ENCODE data around the gene KLF16.

KLF16 gene

DNA sequence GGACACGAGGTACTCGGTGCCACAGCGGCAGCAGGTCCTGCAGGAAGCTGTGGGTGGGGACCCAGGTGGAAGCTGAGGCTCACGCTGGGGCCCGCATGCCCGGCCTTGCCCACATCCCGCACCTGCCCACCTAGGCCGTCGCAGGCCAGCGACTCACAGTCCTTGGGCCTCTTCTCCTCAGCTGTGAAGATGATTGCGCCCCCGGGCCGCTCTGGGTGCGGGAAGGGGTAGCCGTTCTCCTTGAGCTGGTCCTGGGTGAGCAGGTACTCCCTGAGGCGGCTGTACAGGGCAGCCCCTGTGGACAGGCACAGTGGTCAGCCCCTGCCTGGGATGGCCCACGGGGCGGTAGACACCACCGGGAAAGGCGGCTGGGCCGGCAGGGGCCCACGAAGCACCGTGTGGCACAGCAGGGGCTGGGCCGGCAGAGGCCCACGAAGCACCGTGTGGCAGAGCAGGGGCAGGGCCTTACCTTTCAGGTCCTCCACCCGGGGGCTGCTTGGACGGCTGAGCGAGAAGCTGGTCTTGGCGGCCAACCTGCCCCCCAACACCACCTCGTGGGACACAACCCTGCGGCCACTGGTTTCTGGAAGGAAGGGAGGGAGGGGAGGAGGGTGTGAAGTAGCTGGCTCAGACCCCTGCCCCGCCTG is 44.7 kb downstream of the KLF16 start:
- DNase-seq = no peak

DNA sequence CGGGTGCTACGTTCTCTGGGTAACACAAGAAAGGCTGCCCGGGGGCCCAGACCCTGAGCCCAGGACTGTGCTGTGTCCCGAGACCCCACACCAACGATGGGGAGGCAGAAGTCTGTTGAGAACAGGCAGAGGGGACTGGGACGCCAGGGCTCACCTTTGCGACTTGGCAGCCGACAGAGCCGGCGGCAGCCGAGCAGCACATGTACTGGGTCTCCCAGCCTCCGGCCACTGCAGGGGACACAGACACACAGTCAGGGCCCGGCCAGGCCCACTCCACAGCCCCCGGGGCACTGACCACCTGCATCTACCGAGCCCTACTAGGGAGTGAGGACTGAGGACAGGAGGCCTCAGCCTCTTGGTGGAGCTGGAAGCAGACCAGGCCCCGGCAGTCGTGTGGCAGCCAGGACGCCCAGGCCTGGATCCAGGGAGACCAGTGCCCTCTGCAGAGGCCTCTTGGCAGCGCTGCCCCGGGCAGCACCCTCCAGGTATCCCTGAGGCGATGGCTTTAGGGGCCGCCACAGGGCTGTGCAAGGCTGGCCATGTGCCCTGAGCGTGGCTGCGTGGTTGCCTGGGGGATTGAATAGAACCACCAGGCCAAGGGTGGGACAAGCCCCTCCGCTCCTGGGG is 45.7 kb downstream of the KLF16 start:
- DNase-seq = no peak

DNA sequence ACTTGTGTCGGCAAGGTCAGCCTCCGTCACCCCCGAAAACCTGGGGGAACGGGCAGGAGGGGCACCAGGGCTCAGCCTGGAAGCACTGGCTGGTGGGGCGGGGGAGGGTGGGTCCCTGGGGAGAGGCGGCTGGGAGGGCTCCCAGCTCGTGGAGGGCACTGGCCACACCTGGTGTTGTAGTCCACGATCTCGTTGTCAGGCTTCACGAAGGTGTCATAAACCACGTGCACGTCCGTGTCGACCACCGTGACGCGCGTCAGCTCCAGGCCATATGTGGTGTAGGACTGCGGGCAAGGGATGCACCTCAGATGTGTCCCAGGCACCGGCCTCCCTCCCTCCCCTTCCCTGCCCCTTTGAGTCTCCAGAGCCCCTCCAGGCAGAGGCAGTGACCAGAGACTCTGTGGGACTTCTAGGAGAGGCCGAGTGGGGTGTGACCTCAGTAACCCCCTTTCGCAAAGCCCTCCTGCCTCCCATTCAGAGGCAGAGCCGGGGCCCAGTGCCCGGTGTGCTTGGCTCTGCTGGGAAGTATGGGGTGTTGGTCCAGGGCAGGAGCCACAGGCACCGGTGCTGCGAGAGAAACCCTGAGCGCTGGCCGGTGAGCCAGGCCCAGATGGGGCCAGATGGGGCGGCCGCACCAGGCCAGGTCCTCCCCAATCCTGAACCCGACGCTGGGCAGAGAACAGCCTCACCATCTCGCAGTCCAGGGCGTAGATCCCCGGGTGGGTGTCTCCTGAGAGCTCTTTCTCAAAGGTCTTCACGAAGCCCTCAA is 46.7 kb downstream of the KLF16 start:
- no peak for DNase-seq

DNA sequence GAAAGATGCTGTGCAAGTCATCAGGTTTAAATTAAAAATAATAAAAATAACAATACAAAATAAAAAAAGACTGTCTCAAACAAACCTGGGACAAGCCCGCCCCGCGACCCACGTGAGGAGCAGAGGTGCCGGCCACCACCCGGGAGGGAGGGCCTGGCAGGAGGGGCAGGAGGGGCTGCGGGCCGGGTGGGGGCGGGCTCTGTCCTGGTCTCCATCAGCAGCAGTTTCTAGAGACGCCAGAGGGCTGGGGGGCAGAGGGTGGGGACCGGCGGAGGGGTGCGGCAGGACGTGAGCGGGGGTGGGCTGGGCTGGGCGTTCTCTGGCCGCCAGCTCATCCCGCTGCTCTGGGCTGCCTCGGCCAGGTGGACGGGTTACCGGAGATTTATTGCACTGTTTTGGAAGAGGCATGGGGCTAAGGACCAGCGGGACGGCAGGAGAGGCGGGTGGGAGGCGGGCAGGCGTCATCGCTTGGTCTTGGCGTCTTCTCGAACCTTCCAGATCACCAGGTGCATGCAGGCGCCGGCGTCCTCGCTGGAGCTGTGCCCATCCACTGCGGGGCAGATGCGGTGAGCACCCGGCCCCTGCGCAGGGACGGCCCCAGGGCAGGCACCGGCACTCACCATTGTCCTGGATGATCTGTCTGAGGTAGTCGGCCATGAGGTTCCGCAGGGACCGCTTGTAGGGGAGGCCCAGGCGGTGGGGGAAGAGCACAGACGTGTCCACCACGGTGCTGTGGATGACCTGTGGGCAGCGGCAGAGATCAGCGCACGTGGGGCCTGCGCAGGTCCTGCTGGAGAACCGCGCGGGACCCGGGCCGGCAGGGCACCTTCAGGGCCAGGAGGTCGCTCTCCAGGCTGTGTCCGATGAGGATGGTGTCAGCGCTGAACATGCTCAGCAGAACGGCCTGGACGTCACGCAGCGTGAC is 47.5 kb downstream of the KLF16 start:
- no peak for DNase-seq

DNA sequence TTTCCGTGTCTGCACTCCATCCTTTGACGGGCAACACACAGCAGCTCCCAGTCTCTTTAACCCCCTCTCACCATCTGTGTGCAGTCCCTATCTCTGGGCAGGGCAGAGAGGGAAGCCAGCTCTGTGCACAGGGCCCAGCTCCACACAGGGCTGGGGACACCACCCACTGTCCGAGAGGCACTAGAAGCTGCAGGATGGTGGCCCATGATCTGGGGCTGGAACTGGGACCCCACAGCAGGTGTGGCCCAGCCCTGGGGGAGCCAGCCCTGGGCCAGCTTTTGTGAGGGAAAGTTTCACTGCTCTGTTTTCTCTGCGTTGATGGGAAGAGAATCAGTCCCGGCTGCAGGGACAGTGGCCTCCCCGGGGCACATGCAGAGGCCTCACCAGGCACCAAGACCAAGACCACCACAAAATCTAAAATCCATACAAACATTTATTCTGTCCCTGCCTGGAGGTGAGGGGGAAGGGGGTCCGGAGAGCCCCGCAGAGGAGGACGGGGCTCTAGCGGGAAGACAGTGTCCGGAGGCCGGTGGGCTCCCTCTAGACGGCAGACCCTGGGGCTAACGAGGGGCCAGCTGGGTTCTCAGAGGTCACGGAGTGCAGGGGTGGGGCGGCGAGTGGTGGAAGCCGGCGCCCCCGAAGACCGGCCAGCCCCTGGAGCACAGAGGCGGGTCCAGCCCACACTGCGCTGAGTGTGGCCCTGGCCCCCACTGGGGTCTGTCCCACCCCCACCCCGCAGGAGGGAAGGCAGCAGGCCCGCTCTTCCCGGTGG is 48.4 kb downstream of the KLF16 start:
- no peak for DNase-seq

DNA sequence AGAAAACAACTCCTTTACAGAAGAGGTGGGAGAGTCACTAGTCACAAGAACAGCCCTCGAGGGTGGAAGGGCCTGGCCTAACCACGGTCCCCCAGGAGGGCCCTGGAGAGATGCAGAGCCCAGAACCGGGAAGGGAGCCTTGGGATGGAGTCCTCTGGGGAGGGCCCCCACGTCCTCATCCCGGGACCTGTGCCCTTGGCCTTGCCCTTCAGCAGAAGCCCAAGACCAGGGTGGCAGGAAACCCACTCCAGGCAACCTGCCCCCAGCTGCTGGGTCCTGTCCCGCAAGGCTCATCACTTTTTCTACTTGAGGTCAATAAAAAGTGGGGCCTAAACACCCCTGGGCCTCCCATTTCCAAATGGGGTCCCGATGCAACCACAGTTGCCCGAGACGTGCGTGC is 49.0 kb downstream of the KLF16 start:
- DNase-seq = no peak

DNA sequence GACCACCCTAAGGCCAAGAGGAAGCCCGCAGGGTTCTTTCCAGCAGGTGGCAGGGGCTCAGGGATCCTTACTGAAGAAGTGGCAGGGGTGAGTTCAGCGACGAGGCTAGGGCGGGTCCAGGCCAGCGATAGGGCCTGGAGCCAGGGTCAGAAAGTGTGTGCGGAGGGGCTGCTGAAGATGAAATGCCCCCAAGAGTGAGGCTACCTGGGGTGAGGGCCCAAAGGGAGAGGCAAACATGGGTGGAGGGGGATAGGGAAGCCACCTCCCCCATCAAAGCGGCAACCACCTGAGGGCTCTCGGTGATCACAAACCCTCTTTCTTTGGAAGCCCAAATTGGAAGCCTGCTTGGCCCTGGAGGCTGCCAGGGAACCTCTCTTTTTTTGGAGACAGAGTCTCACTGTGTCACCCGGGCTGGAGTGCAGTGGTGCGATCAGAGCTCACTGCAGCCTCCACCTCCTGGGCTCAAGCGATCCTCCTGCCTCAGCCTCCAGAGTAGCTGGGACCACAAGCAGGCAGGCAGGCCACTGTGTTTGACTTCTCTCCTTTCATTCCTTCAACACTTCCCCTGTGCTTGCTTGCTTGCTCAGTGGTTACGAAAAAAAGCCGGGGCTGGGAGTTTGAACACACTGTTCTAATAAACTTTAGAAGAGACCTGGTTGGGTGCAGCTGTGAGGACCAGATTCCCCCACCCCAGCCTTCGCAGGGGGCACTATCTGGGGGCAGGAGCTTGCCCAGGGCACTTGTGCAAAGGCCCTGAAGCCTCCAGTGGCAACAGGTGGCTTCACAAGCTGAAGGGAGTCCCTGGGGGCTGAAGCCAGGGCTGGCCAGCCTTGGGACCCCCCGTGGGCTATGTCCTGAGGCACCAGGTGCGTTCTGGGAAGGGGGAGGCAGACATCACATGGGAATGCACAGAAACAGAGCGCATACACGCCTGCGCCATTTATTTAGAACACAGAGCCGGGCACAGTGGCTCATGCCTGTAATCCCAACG is 49.9 kb downstream of the KLF16 start:
- DNase-seq = no peak

DNA sequence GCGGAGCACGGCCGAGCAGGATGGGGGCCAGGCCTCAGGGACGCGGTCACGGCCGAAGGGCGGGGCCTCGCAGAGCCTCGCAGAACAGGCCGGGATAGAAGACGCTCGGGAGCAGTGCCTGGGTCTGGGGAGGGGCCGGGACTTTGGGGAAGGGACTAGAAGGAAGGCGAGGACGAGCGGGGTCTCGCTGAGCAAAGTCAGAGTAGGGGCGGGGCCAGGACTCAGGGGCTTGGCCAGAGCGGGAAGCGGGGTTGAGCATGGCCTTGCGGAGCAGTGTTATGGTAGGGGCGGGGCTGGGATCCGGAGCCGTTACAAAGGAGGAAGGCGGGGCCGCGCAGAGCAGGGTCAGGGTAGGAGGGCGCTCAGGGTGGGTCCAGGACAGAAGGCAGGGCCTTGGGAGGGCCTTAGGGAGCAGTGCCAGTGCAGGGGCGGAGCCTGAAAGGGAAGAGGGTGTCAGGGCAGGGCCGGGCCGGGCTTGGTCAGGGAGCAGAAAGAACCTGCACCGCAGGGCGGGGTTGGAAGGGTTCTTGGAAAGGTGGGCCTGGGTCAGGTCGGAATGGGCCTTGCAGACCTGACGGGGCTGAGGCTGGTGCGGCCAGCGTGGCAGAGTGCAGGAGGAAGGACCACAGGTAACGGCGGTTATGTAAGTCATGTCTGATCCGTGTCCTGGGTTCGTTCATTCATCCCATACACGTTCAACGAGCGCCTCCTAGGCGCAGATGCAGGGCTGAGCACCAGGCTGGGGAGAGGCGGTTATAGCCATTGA is 50.8 kb downstream of the KLF16 start:
- peak; percentile 38 for DNase-seq

DNA sequence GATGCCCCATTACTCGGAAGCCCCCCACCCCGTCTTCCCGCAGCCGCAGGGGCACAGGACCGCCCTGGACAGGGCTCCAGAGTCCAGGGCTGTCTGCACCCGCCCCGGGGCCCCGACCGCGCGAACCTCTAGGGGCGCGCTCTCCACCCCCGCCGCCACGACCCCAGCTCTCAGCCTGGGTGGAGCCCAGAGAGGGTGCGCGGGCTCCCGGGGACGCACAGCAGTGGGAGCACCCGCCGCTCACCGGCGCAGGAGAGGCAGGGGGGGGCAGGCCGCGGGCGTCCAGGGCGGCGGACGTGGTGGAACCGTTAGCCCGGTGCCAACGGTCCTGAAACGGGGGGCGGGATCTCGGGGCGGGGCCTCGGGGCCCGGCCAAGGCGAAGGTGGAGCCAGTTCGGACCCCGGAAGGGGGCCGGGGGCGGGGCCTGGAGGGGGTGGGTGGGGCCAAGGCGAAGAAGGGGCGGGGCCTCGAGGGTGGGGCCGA is 51.4 kb downstream of the KLF16 start, which contains the start of gene ATP8B3:
ATP8B3 (minus strand) TSS at position 335 of the 484 bp plus-strand sequence. CDS start 540 bp downstream, outside the sequence.
- no peak for DNase-seq

DNA sequence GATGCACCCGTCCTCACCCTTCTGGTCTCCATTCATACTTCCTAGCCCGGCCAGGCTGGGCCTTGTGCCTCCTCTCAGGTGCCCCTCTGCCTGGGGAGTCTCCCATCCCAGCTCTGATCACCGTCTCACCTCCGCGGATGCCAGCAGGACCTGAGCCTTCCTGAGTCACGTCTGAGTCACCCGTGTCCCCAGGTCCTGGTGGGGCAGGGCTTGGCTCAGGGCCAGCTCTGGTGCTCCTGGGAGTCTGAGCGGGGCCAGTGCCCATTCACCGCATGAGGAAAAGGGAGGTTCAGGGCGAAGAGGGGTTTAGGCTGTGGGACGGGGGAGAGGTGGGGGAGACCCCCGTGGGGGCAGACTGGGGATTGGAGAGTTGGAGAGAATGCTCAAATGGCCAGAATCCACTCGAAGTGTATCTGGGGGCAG is 51.9 kb downstream of the KLF16 start:
- no peak for DNase-seq

DNA sequence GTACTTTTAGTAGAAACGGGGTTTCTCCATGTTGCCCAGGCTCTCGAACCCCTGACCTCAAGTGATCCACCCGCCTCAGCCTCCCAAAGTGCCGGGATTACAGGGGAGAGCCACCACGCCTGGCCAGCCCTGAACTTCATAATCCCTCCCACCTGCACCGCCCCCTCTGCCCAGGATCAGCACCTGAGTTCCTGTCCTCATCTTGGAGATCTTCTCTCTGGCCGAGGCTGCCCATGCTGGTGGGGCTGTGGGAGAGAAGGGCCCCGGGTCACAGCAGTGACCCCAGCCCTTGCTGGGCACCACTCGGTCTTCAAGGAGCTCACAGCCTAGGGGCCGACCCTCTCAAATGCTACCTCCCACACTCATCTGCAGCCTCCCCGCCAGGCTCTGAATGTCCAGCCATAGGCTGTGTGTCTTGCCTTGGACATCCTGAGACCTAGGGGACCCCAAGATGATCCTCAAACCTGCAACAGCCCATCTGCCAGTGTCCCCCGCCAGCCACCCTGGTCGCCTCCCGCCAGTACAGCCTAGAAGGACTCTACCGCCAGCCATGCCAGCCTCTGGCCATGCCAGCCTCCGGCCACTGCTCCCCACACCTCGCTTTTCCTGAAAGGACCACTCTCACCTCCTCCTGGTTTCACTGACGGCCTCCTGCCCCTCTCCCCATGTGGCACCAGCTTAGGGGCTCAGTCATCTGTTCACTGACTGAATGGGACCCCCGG is 52.8 kb downstream of the KLF16 start:
- no peak for DNase-seq

DNA sequence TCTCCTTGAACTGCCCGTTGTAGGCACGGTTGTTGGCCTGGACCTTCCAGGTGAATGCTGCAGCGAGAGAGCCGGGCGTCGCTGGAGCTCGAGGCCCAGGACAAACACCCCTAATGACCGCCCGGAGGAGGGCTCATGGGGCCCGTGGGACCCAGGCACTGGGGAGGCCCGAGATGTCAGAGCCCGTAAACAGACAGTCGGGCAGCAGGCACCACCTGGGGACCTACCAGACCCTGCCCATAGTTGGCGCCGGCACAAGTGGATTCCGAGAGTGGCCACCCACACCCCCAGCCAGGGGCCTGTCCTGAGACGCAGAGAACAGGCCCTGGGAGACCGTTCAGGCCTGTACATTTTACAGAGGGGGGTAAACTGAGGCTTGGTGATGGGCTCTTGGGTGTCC is 53.7 kb downstream of the KLF16 start:
- DNase-seq = no peak

DNA sequence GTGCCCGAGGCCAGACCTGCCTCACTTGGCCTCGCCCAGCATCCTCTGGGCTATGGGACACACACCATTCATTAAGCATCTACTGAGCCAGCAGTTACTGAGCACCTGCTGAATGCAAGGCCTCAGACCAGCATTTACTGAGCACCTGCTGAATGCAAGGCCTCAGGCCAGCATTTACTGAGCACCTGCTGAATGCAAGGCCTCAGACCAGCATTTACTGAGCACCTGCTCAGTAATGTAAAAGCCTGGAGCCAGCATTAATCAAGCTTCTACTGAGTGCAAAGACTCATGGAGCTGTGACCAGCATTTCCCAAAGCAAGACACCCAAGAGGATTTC is 55.0 kb downstream of the KLF16 start:
- DNase-seq = no peak

DNA sequence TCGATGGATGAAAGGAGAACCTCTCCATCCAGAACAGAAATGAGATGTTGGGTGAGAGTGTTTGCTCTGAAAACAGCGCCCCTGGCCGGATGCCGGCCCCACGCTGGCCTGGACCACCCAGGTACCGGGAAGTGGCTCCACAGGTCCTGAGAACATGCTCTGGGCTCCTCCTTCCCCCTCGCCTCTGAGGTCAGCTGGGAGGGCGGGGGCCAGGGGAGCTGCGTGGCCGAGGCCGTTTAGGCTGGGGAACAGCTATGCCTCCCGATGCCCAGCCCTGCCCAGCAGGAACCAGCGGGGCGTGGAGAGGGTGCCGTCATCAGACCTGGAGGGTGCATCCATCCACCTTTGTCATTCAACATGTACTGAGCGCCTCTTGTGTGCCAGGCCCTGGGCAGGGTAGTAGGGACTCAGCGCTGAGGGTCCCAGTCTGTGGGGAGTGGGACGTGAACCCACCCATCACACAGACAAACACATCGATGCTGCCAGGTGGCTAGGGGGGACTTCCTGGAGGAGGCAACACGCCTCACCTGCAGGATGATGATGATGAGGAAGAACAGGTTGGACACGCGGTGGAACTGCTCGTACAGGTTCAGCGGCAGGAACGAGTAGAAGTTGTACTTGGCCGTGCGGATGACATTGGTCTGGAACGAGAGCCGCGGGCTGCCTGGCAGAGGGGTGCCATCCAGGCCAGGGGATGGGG is 55.5 kb downstream of the KLF16 start:
- DNase-seq = no peak

DNA sequence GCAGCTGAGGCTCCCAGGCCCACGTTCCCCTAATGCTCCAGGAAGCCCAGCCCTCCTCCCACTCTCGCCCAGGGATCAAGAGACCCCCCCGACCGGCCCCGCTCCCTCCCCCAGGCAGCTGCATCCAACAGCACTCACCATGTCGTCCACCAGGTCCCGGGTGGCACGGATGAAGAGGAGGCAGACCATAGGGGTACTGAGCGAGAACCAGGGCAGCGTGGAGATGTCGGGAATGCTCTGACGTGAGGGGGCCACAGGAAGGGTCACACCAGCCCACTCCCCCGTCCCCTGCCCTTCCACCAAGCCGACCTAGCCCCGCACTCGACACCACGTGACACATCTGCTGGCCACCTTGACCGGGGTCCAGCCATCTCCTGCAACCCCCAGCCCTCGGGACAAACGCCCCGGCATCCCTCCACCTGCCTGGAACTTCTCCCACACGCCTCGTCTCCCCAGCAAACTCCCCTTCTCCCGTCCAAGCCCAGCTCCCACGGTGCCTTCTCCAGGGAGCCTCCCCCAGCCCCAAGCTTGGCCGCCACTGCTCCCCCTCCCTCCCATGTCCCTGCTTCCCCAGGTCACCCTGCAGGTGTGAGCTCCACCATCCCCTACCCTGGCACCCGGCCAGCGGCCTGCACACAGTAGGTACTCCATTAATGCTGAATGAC is 56.2 kb downstream of the KLF16 start:
- no peak for DNase-seq

DNA sequence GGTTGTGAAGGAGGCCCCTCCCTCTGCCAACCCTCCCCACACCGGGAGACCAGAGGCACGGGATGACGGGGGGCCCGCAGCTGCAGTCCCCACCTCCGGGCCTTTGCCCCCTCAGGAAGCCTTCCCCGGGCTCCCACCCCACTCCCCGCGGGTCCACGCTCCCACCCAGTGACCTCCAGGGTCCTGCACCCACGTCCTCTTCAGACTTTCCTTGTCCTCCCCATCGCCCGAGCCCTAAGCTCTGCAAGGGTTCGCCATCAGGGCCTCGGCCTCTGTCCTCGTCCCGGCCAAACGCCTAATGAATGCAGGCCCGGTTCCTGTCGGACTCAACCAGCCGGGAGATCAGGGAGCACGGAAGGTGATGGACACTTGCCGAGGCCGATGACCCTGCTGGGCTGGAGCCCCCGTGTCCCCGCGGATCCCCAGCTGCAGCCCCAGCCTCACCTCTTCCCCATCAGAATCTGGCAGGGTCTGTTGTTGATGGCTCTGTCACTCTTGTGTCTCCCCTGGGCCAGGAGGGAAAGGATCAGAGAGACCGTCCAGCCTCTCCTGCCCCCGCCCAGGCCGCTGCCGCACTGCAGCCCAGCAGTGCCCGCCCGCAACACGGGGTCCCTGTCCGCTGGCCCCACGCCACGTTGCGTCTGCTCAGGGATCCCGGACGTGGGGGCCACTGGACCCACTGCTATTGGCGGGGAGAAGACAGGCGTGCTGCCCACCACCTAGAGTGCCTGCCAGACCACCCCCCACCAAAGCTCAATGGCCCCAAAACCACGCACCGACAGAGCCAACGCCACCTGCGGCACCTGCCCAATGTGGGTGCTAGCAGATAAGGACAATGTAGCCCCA is 57.0 kb downstream of the KLF16 start:
- no peak for DNase-seq

Measured in midbrain (tissue), 1 donor.